Hepatic stellate cell (primary cell): ENCODE measurements around the gene FOXP2.
"Not testable (repeated sequence)": the region's sequence is repeated elsewhere in the genome, so short reads cannot be mapped to it uniquely, and the experiment has no call there.

Source experiments
- DNase-seq: peaks from one replicate; pipeline ENCODE4 v3.0.0; 2011; ENCODE audit warnings: low spot score

The FOXP2 gene

DNA sequence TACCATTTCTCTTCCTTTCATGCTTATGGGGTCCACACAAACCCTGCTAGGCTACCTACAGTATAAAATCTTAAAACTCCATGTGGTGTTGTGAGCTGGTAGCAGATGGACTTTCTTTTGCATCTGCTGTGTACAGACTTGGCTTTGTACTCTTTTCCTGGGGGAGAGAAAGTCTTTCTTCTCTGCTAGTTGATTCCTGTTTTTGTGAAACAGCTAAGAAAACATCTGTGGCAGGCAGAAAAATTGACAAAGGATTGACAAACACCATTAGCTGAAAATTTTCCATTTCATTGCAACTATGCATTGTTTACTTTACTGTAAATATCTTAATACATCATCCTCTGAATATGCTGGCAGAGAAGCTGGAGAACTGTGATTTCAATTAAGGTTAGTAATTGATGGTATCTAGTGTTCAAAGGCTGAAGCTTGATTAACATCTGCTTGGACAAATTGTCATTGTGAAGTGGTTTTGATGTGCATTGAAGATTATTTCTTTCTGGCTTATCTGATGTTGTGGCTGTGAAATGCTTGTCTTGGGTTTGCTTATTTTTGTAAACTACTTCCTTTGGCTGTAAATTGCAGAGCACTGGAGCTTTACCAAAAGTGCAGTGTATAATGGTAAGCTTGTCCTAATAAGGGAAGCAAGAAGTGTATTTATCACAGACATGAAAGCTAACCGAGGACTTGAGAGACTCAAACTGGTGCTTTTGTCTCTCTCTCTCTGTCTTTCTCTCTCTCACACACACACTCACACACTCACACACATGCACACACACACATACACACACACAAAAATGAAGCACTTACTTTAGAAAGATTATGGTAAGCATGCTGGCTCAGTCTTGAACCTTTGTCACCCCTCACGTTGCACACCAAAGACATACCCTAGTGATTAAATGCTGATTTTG, at the start of gene FOXP2:
FOXP2 (plus strand) TSS at position 660 of the 908 bp plus-strand sequence. CDS start 11,697 bp downstream, outside the sequence.
- no peak for DNase-seq

GRCh38 chr7:114365791-114366190, 48.8 kb upstream of the FOXP2 start:
- DNase-seq, result no peak

DNA sequence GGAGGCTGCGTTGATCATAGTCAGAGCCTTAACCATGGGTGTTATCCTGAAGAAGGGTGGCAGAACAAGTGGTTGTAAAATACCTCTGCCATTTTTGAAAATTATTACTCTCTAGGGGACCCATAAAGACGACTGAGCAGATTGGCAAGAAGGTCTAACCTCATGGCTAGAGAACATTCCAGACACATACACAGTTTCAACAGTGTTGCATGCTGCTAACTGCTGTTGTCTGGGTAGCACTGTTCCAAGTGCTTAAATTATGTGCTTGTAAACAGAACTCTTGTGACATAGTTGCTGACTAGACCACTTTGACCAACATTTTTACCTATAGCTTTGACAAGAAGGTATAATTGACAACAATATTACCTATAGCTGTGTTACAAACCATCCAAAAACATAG, 46.1 kb upstream of the FOXP2 start:
- no peak for DNase-seq

DNA sequence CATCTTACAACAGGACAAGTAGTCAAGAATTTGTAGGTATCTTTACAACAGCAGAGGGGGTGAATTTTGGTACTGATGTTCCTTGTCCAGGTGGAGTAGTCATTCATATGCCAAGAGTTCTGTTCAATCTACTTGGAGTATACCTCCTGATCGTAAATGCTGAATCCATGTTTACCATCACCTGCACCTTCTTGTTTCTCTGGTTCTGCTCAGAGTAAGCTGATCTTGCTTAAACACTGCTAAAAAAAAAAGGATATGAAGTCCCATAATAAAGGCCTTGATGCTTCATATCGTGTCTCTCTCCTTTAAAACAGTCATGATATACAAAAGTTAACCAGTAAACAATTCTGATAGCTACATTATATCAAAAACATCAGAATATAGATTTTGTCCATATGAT, 45.3 kb upstream of the FOXP2 start:
- DNase-seq, result no peak

DNA sequence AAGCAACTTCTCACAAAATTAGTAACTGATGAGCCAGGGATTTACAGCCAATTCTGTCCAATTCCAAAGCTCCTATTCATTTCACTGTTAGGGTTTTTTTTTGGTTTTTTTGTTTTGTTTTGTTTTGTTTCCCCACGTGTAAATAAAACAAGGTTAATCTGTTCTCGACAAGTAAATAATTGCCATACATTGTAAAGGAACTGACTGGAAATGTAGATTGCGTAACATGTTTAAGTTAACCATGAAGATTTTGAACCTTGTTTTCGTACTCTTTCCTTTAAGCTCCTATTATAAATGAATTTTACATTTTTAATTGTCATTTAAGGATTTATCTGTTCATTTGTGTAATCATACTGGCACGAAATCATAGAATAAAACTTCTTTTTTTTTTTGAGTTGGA, 42.0 kb upstream of the FOXP2 start:
- DNase-seq, result no peak

- DNase-seq, result no peak
Observed at GRCh38 chr7:114375907-114376306, 38.7 kb upstream of the FOXP2 start.

GRCh38 chr7:114383946-114384345, 30.7 kb upstream of the FOXP2 start:
- DNase-seq, result not testable (repeated sequence)

- DNase-seq, result not testable (repeated sequence)
Observed at GRCh38 chr7:114384346-114384745, 30.3 kb upstream of the FOXP2 start.

GRCh38 chr7:114388021-114388420, 26.6 kb upstream of the FOXP2 start:
- DNase-seq, result no peak

- no peak for DNase-seq
Observed at GRCh38 chr7:114392686-114393085, 21.9 kb upstream of the FOXP2 start.

- DNase-seq, result no peak
Observed at GRCh38 chr7:114402876-114403635, 11.6 kb upstream of the FOXP2 start.

DNA sequence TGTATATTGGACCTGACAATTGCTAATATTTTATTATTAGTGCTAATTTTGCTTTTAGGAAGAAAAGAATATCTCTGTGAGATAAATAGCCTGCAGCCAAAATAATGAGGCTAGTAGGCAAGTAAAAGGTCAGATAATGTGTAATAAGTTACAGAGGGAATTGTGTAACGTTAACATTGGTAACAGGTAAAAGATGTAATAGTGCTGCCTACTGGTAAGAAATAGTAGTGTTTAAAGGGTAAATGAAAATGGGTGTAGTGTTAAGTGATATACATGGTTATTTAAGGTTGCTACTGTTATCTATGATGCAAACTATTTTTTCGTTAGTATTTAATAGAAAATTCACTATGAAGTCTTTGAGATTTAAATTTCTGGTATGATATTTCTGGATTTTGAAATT, 9.2 kb upstream of the FOXP2 start:
- no peak for DNase-seq

- DNase-seq, result no peak
Observed at GRCh38 chr7:114409750-114410149, 4.9 kb upstream of the FOXP2 start.

GRCh38 chr7:114412548-114412947, 2.1 kb upstream of the FOXP2 start:
- no peak for DNase-seq

DNA sequence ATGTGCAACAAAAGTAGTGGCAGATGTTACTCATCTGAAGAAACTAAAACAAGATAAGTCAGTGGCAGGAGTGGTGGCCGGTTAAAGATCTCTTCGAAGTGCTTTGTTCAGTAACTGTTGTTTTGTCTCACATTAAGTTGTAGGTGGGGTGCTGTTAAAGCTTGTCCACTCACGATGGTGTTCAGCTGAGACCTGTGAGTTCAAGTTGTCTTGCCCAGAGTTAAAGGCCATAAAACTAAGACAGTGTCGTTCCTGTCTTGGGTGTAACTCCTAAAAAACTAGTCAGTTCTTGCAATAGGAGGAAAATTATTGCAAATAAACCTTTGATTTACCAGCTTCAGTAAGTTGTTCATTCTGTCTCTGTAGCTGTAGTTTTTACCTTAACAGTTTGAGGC, 857 bp upstream of the FOXP2 start:
- DNase-seq, result no peak

DNA sequence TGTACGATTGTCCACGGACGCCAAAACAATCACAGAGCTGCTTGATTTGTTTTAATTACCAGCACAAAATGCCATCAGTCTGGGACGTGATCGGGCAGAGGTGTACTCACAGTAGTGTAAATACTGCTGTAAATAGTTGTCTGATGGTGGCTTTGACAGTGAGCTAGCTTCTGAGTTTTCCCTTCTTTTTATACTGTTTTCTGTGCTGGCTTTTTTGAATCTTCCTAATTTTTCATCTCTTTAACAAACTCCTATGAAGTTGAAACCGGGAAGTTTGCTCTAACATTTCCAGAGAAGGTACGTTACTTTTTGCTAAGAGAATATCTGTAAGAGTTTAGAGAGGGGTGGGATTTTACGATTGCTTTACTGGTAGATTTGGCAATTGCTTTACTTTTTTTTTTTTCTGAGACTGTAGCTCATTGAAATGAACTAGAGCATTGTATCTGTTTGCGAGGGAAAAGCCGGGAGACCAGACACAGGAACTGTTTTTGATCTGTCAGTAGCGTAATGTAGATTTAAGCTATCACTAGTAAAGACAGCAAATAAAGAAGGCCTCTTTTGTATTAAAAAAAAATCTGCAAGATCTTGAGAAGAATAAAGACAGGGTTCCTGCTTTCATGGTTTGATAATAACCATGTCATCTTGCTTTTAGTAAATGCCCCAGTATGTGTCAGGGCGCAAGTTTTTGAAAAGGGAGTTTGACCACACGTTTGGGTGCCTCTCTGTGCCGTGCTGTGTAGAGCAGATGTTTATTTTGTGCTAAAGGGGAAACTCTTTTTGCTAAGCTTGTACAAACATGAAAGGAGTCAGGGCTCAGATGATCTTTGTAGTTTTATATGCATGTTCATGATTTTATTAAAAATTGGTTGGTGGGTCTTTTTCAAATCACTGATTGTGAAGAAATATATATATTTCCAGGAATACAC, 712 bp downstream of the FOXP2 start:
- no peak for DNase-seq

- no peak for DNase-seq
Observed at GRCh38 chr7:114416129-114416990, 1.7 kb downstream of the FOXP2 start.

DNA sequence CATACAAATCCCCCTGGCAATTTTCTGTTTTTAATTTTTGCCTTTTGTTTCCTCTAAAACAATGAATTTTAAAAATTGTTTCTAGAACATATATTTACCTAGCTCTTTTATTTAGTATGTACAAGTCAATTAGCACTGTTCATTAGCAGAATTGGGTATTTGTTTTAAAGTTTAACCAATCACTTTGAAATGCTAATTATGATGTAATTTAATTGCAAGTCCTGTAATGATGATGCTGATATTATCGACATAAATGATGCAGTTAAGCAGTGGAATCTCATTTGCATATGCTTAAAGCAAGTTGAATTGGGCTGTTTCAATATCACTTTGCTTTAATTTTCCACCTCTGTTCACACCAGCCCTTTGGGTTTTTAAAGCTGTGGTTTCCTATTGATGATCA, 2.7 kb downstream of the FOXP2 start:
- no peak for DNase-seq

DNA sequence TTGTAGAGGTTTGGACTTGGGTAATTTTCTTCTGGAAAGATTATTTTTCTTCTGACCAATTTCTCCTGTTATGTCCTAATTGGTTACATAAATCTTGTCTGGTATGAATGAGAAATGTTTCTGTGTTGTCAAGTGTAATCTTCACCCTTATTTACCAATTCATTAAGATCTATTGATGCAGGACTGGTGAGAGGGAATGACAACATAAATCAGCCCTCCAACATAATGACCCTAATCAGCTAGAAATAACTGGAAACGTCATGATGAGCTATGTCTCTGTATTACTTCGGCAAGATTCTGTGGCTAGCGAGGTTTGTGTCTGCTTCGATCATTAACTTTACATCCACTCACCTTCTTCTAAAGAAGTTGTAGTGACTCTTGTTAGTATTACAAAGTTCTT, 3.5 kb downstream of the FOXP2 start:
- no peak for DNase-seq

DNA sequence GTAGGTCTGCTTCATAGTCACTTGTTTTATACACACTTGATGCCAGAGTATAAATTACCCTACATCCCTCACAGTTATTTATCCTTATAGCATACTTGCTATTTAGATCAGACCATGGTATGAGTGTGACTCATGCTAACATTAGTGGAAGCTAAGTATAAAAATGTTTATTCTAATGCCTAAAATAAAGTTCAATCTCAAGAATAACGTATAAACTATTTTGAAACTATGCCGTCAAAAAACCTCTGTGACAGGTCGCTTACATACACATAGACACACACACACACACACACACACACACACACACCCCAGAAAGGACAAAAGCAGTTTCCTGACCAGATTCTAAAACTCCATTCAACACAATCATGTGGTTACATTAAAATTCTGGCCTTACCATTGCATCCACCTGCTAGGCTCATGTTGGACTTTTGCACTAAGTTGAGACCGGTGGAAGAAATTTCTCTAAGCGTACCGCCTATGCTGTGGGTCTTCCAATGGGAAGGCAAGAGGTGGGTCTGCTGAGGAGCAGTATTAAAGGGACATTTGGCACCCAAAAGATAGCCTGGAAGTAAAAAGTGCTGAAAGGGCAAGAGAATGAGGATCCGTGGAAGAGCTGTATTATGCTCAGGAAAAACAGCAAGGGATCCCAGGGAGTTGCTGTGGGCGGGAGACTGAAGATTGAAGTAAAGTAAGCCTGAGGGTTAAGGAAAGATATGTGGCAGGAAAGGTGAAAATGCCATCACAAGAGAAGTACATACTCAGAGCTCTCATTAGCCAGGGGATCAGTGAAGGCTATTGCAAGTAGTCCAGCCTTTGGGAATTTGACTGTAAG, 5.0 kb downstream of the FOXP2 start:
- no peak for DNase-seq
